IMR-90 (cell line): ENCODE measurements around the gene PIGZ. TPM values are rescaled to one million over a fixed set of nuclear protein-coding genes. Genes with fewer than 3 reads are reported as not detected.

Source experiments
- ATAC-seq: fragments of 200-7000 bp; cut with Tn5 transposase; 2 replicates; pipeline ENCODE4 v1.9.1; 2020; ENCODE audit warnings: low read depth, mild to moderate bottlenecking, moderate library complexity
- BruUV-seq: library from RNA; stranded (reverse); fragments of 400-500 nt; replicated peaks from 2 replicates; lab custom pipeline; 2021; lab: Mats Ljungman, UMichigan
- CTCF ChIA-PET: fragments of 300-600 bp; formaldehyde crosslinking; extraction: SDS; loops from one replicate; lab custom pipeline; 2021; ENCODE audit warnings: antibody characterized with exemption; lab: Yijun Ruan, JAX
- POLR2A ChIA-PET: fragments of 300-600 bp; sonication (Branson Sonifier 250); formaldehyde crosslinking; loops from one replicate; lab custom pipeline; 2022; ENCODE audit warnings: antibody characterized with exemption; ENCODE audit not compliant: unreplicated experiment; lab: Charles Lee
- DNase-seq: peaks from one replicate; pipeline ENCODE4 v3.0.0; 2013
- H2AFZ ChIP-seq: replicated peaks from 2 replicates; pipeline ENCODE3; 2013; ENCODE audit warnings: low read length, mild to moderate bottlenecking; ENCODE audit not compliant: poor library complexity
- H2AK5ac ChIP-seq: 2 replicates; pipeline ENCODE4 v1.6.1; 2013; ENCODE audit warnings: low read depth, low read length, inconsistent platforms
- H2AK9ac ChIP-seq: replicated peaks from 2 replicates; pipeline ENCODE3; 2013; ENCODE audit warnings: mild to moderate bottlenecking, low read depth, low read length, moderate library complexity; ENCODE audit not compliant: poor library complexity
- H2BK120ac ChIP-seq: 2 replicates; pipeline ENCODE4 v1.6.1; 2013; ENCODE audit warnings: low read depth, low read length, inconsistent platforms
- H2BK15ac ChIP-seq: 3 replicates; pipeline ENCODE4 v1.6.1; 2013; ENCODE audit warnings: low read depth, low read length, inconsistent platforms
- H2BK20ac ChIP-seq: 2 replicates; pipeline ENCODE4 v1.6.1; 2013; ENCODE audit warnings: low read depth, mild to moderate bottlenecking, inconsistent platforms, low read length, moderate library complexity
- H2BK5ac ChIP-seq: 2 replicates; pipeline ENCODE4 v1.6.1; 2013; ENCODE audit warnings: mild to moderate bottlenecking, low read depth, low read length, inconsistent platforms; ENCODE audit not compliant: poor library complexity, severe bottlenecking
- H3K14ac ChIP-seq: replicated peaks from 2 replicates; pipeline ENCODE4 v1.6.1; 2013; ENCODE audit warnings: low read depth, low read length, inconsistent platforms
- H3K18ac ChIP-seq: 2 replicates; pipeline ENCODE4 v1.6.1; 2013; ENCODE audit warnings: low read depth, low read length, control low read depth
- H3K23ac ChIP-seq: 2 replicates; pipeline ENCODE4 v1.6.1; 2013; ENCODE audit warnings: low read depth, low read length, inconsistent platforms
- H3K27ac ChIP-seq: 2 replicates; pipeline ENCODE4 v1.5.1; 2013; ENCODE audit warnings: mild to moderate bottlenecking, control low read depth, low read length; ENCODE audit not compliant: insufficient read depth
- H3K27me3 ChIP-seq: 2 replicates; pipeline ENCODE4 v1.6.1; 2013; ENCODE audit warnings: low read length; ENCODE audit not compliant: control insufficient read depth, insufficient read depth
- H3K36me3 ChIP-seq: 2 replicates; pipeline ENCODE4 v1.6.1; 2013; ENCODE audit warnings: low read length, mixed read lengths; ENCODE audit not compliant: control insufficient read depth, insufficient read depth
- H3K4ac ChIP-seq: 2 replicates; pipeline ENCODE4 v1.6.1; 2013; ENCODE audit warnings: low read depth, low read length, inconsistent platforms
- H3K4me1 ChIP-seq: 2 replicates; pipeline ENCODE4 v1.6.1; 2013; ENCODE audit warnings: low read length, mixed read lengths; ENCODE audit not compliant: control insufficient read depth, insufficient read depth
- H3K4me2 ChIP-seq: 2 replicates; pipeline ENCODE4 v1.6.1; 2013; ENCODE audit warnings: low read depth, mild to moderate bottlenecking, control low read depth, low read length, moderate library complexity
- H3K4me3 ChIP-seq: 2 replicates; pipeline ENCODE4 v1.5.1; 2013; ENCODE audit warnings: low read depth, mild to moderate bottlenecking, control low read depth, low read length, moderate library complexity; ENCODE audit not compliant: insufficient read depth
- H3K56ac ChIP-seq: 2 replicates; pipeline ENCODE4 v1.6.1; 2013; ENCODE audit warnings: low read length, inconsistent platforms; ENCODE audit not compliant: insufficient read depth; ENCODE audit errors: extremely low read depth
- H3K79me1 ChIP-seq, 2 experiments: 2 replicates each; pipeline ENCODE4 v1.6.1; 2013; ENCODE audit warnings: low read length in 2 of 2, inconsistent platforms in 1 of 2, low read depth in 1 of 2
- H3K9ac ChIP-seq: 2 replicates; pipeline ENCODE4 v1.6.1; 2013; ENCODE audit warnings: low read depth, low read length, control low read depth
- H3K9me1 ChIP-seq: 2 replicates; pipeline ENCODE4 v1.6.1; 2013; ENCODE audit warnings: low read length, inconsistent platforms; ENCODE audit not compliant: insufficient read depth
- H3K9me3 ChIP-seq: 2 replicates; pipeline ENCODE4 v1.6.1; 2013; ENCODE audit warnings: low read length; ENCODE audit not compliant: control insufficient read depth, insufficient read depth
- H4K20me1 ChIP-seq: 2 replicates; pipeline ENCODE4 v1.6.1; 2013; ENCODE audit warnings: low read length, inconsistent platforms; ENCODE audit not compliant: insufficient read depth
- H4K5ac ChIP-seq: 2 replicates; pipeline ENCODE4 v1.6.1; 2013; ENCODE audit warnings: mild to moderate bottlenecking, low read depth, low read length, control low read depth
- H4K8ac ChIP-seq, 2 experiments: 2 replicates each; pipeline ENCODE4 v1.6.1; 2013; ENCODE audit warnings: low read depth in 2 of 2, low read length in 2 of 2, control low read depth in 1 of 2, inconsistent platforms in 1 of 2
- H4K91ac ChIP-seq: 2 replicates; pipeline ENCODE4 v1.6.1; 2013; ENCODE audit warnings: low read depth, low read length, inconsistent platforms; ENCODE audit not compliant: insufficient read depth
- BHLHE40 ChIP-seq: fragments of 150-350 bp; IDR thresholded peaks from 2 replicates; pipeline ENCODE4 v1.6.1; 2016; ENCODE audit warnings: mild to moderate bottlenecking, low read depth, low read length
- CEBPB ChIP-seq: IDR thresholded peaks from 2 replicates; pipeline ENCODE4 v1.6.1; 2012; ENCODE audit warnings: low read depth, low read length, improper control_type of control experiment
- CTCF ChIP-seq: conservative IDR thresholded peaks from 2 replicates; pipeline ENCODE4 v1.5.1; 2012; ENCODE audit warnings: mild to moderate bottlenecking, low read depth, low read length, improper control_type of control experiment
- ELK1 ChIP-seq: fragments of 150-350 bp; IDR thresholded peaks from 2 replicates; pipeline ENCODE4 v1.6.1; 2016; ENCODE audit warnings: low read depth, mild to moderate bottlenecking, low read length, moderate library complexity, borderline replicate concordance
- FOS ChIP-seq: fragments of 150-350 bp; IDR thresholded peaks from 2 replicates; pipeline ENCODE4 v1.6.1; 2016; ENCODE audit warnings: low read depth, low read length
- MXI1 ChIP-seq: IDR thresholded peaks from 2 replicates; pipeline ENCODE4 v1.6.1; 2012; ENCODE audit warnings: low read depth, mild to moderate bottlenecking, low read length, moderate library complexity, borderline replicate concordance
- NFE2L2 ChIP-seq: fragments of 150-350 bp; IDR thresholded peaks from 2 replicates; pipeline ENCODE4 v1.6.1; 2016; ENCODE audit warnings: low read depth, mild to moderate bottlenecking, low read length
- POLR2A ChIP-seq: IDR thresholded peaks from 2 replicates; pipeline ENCODE4 v1.6.1; 2012; ENCODE audit warnings: mild to moderate bottlenecking, low read depth, low read length
- RCOR1 ChIP-seq: IDR thresholded peaks from 2 replicates; pipeline ENCODE4 v1.6.1; 2012; ENCODE audit warnings: mild to moderate bottlenecking, low read length, improper control_type of control experiment; ENCODE audit not compliant: insufficient replicate concordance
- SMC3 ChIP-seq: fragments of 150-350 bp; IDR thresholded peaks from 2 replicates; pipeline ENCODE4 v1.6.1; 2016; ENCODE audit warnings: low read depth, mild to moderate bottlenecking, antibody characterized with exemption, low read length, moderate library complexity
- WGBS, 2 experiments: methylation state at CpG; one replicate each; pipeline versions ENCODE4 v1.1.5 to v1.1.7; 2013; ENCODE audit warnings: missing lambda C conversion rate in 2 of 2; ENCODE audit not compliant: insufficient read length in 1 of 2; ENCODE audit errors: extremely low coverage in 2 of 2; 5-methylcytosine and 5-hydroxymethylcytosine counted together
- dilution Hi-C: fragments of 300-500 bp; cut with HindIII; formaldehyde crosslinking; loops from one replicate; pipeline ENCODE4 v1.14.3; 2018; ENCODE audit warnings: low sequenced_read_pairs; ENCODE audit not compliant: unreplicated experiment
- in situ Hi-C: fragments of 300-500 bp; cut with MboI; formaldehyde crosslinking; loops from 3 replicates; pipeline ENCODE4 v1.14.3; 2019; ENCODE audit warnings: low sequenced_read_pairs, inconsistent platforms, mixed read lengths
- intact Hi-C: fragments of 100-400 bp; cut with micrococcal nuclease; formaldehyde crosslinking; loops from 2 replicates; pipeline ENCODE4 v1.10.0; 2022
- polyA plus RNA-seq, 3 experiments: library from polyadenylated mRNA; depleted of rRNA; stranded (reverse); fragments of >200 nt; gene quantifications; 2 replicates each; pipeline ENCODE4 v1.2.3, GENCODE V29; 2012; ENCODE audit warnings: low replicate concordance in 1 of 3
- total RNA-seq: library from RNA; depleted of rRNA; stranded (reverse); fragments of >200 nt; gene quantifications from 2 replicates; pipeline ENCODE4 v1.2.3, GENCODE V29; 2012

Gene PIGZ
- total and polyA plus RNA-seq, 2 of the 4 experiments (the other 2 are of a cell fraction): 0.18 to 0.86 TPM

GRCh38 chr3:197001106-197001971, 32.7 kb upstream of the PIGZ start:
- in situ Hi-C loops: no loop called here
- ATAC-seq: no peak

More at GRCh38 chr3:197001106-197001971, 32.7 kb upstream of the PIGZ start:
- Histone ChIP-seq H4K91ac (no peak overlapping the region), H2BK20ac (no peak overlapping the region), H2AK5ac (no peak overlapping the region), H2BK5ac (no peak overlapping the region), H3K56ac (no peak overlapping the region), H4K8ac (no peak overlapping the region), H4K20me1 (no peaks in the 10 kb centered on the region), H3K4me1 (peaks cover 3% of the 10 kb centered on the region; the same call in 1 of the 2 replicates), H3K9me3 (no peaks in the 10 kb centered on the region), H3K9me1 (peaks cover 5% of the 10 kb centered on the region), H2BK120ac (no peak overlapping the region), H3K36me3 (no peaks in the 10 kb centered on the region), H3K4ac (no peak overlapping the region), H3K23ac (no peak overlapping the region), H3K27me3 (no peaks in the 10 kb centered on the region; the same call in 1 of the 2 replicates), H3K14ac (no peak overlapping the region), H3K9ac (no peak overlapping the region), H2AFZ (peak overlapping the region; percentile 18), H3K27ac (no peak overlapping the region), H3K4me3 (no peak overlapping the region), H3K18ac (no peak overlapping the region), H3K4me2 (no peak overlapping the region), H3K79me1 (peaks cover 0 to 4% of the 10 kb centered on the region in 2 experiments; a peak in 1 of 4 replicates), H2BK15ac (no peak overlapping the region), H4K5ac (no peak overlapping the region), H2AK9ac (peak overlapping the region; percentile 11)
- intact Hi-C loops (loop anchor here (10.0 kb wide), 1 partner anchor 513 kb away; no protein-coding TSS in a partner anchor), dilution Hi-C loops (no loop called here)
- no TSS peak for BruUV-seq
- TF ChIP-seq CTCF (no peak), FOS (no peak), MXI1 (no peak), ELK1 (no peak), CEBPB (no peak), NFE2L2 (no peak), RCOR1 (no peak), BHLHE40 (no peak), SMC3 (no peak), POLR2A (no peak)
- ChIA-PET POLR2A (no interaction called here), CTCF (no interaction called here)
- no peak for DNase-seq
- 97% methylated on average over 6 of the region's 20 CpGs; no CpG with 5 or more reads in 1 of the 2 experiments for WGBS, 2 experiments
